Activated naive CD8-positive, alpha-beta T cell treated with anti-CD3 and anti-CD28 coated beads for 36 hours (primary cell): ENCODE measurements around the gene CCZ1. TPM values are rescaled to one million over a fixed set of nuclear protein-coding genes. Genes with fewer than 3 reads are reported as not detected.
"Not testable (repeated sequence)": the region's sequence is repeated elsewhere in the genome, so short reads cannot be mapped to it uniquely, and the experiment has no call there.

Experiments used
- DNase-seq: peaks from one replicate; pipeline ENCODE4 v3.0.0; 2021
- H3K27ac Mint-ChIP-seq: one replicate; pipeline ENCODE4 v1.8.0; 2022; ENCODE audit warnings: mild to moderate bottlenecking, moderate library complexity, mixed read lengths
- H3K27me3 Mint-ChIP-seq: one replicate; pipeline ENCODE4 v1.8.0; 2022; ENCODE audit warnings: mild to moderate bottlenecking, mixed read lengths
- H3K36me3 Mint-ChIP-seq: one replicate; pipeline ENCODE4 v1.8.0; 2021; ENCODE audit warnings: mild to moderate bottlenecking, mixed read lengths
- H3K4me1 Mint-ChIP-seq: one replicate; pipeline ENCODE4 v1.8.0; 2021; ENCODE audit warnings: mixed read lengths
- H3K4me3 Mint-ChIP-seq: one replicate; pipeline ENCODE4 v1.8.0; 2022; ENCODE audit warnings: mild to moderate bottlenecking, moderate library complexity, mixed read lengths
- H3K9me3 Mint-ChIP-seq: one replicate; pipeline ENCODE4 v1.8.0; 2022; ENCODE audit warnings: mixed read lengths
- total RNA-seq, 2 experiments: library from RNA; stranded (reverse); gene quantifications; one replicate each; pipeline ENCODE4 v1.2.3, GENCODE V29; 2021

The CCZ1 gene
- total RNA-seq, 2 experiments from 2014 or later: 96.8 to 98.2 TPM

- not testable (repeated sequence) for H3K4me3 Mint-ChIP-seq, H3K27ac Mint-ChIP-seq, H3K4me1 Mint-ChIP-seq, H3K9me3 Mint-ChIP-seq, H3K27me3 Mint-ChIP-seq, DNase-seq, H3K36me3 Mint-ChIP-seq
Measured at GRCh38 chr7:5888021-5888420, 10.5 kb upstream of the CCZ1 start.

DNA sequence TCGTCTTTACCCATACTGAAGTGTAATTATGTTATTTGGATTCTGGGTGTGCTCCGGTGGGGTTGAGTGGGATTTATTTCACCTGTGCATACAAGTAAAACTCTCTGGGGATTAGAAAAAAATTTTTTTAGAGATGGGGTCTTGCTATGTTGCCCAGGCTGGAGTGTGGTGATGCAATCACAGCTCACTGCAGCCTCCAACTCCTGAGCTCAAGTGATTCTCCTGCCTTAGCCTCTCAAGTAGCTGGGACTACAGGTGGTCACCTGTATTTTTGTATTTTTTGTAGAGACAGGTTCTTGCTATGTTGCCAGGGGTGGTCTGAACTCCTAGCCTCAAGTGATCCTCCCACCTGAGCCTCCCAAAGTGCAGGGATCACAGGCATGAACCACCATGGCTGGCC is 8.3 kb upstream of the CCZ1 start:
- not testable (repeated sequence) for H3K36me3 Mint-ChIP-seq, H3K9me3 Mint-ChIP-seq, H3K27ac Mint-ChIP-seq, DNase-seq, H3K4me3 Mint-ChIP-seq, H3K27me3 Mint-ChIP-seq, H3K4me1 Mint-ChIP-seq

DNA sequence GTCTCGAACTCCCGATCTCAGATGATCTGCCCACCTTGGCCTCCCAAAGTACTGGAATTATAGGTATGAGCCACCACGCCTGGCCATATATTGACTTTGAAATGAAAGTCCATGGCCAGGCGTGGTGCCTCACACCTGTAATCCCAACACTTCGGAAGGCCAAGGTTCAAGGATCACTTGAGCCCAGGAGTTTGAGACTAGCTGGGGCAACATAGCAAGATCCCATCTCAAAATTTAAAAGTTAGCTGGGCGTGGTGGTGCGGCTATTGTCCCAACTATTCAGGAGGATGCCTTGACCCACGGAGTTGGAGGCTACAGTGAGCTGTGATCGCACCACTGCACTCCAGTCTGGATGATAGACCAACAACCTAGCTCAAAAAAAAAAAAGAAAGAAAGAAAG is 6.0 kb upstream of the CCZ1 start:
- H3K36me3 Mint-ChIP-seq: no peaks in the 10 kb centered on the region
- DNase-seq: no peak
- no peaks in the 10 kb centered on the region for H3K4me1 Mint-ChIP-seq
- no peak overlapping the region for H3K4me3 Mint-ChIP-seq
- no peak overlapping the region for H3K27ac Mint-ChIP-seq
- H3K27me3 Mint-ChIP-seq: no peaks in the 10 kb centered on the region
- no peaks in the 10 kb centered on the region for H3K9me3 Mint-ChIP-seq

DNA sequence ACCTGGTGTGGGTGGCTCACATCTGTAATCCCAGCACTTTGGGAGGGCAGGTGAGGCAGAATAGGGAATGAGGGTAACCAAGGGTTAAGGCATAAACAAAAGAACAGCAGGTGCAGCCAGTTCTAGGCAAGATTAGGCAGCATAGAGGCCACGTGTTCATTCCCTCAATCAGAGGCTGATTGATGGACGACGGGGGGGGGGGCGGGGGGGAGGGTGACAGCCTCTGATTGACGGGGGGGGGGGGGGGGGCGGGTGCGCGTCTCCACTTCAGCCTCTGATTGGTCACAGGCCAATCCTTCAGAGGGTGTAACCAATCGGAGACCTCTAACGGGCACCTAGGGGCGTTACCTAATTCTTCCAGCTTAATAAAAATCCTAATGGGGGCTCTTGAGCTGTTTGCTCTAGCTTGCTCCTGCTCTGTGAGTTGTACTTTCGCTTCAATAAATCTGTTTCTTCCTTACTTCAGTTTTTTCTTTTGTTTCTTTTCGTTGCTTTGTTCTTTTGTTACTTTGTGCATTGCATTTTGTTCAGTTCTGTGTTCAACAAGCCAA is 1.1 kb upstream of the CCZ1 start:
- not testable (repeated sequence) for DNase-seq, H3K27ac Mint-ChIP-seq, H3K4me1 Mint-ChIP-seq, H3K27me3 Mint-ChIP-seq, H3K36me3 Mint-ChIP-seq, H3K9me3 Mint-ChIP-seq
- H3K4me3 Mint-ChIP-seq: peak overlapping the region; percentile 68

DNA sequence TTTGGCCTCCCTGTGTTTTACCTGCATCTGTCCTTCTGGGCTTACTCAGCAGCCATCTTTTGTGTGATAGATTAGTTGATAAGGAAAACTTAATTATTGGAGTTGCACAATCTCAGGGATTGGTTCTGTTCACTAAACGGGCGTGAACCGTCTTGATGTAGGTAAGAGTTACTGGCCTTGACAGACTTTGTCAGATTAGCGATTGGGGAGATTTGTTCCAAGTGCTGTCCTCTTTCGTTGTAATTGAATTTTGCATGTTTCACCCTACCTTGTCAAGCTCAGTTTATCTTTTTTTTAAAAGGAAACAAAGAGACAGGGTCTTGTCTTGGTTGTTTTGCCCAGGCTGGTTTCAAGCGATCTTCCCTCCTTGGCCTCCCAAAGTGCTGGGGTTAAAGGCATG is 4.5 kb downstream of the CCZ1 start:
- DNase-seq, H3K9me3 Mint-ChIP-seq, H3K36me3 Mint-ChIP-seq, H3K4me3 Mint-ChIP-seq, H3K4me1 Mint-ChIP-seq, H3K27me3 Mint-ChIP-seq, H3K27ac Mint-ChIP-seq: not testable (repeated sequence)

DNA sequence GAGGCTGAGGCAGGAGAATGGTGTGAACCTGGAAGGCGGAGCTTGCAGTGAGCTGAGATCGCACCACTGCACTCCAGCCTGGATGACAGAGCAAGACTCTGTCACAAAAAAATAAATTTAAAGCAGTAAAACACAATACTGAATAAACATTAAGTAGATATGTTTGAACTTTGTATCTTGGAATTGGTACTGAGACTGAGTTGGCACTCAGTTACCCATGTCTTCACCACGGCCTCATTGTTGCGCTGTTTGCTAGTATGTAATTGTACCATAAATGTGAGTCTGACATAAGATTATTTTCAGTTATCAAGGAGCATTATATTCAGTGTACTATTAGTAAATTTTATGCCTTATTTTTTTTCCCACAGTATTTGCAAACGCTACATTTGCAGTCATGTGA is 6.2 kb downstream of the CCZ1 start:
- H3K27ac Mint-ChIP-seq, DNase-seq, H3K4me1 Mint-ChIP-seq, H3K4me3 Mint-ChIP-seq, H3K9me3 Mint-ChIP-seq, H3K27me3 Mint-ChIP-seq, H3K36me3 Mint-ChIP-seq: not testable (repeated sequence)

GRCh38 chr7:5908835-5909234 is 10.3 kb downstream of the CCZ1 start:
- H3K4me3 Mint-ChIP-seq, H3K27ac Mint-ChIP-seq, H3K36me3 Mint-ChIP-seq, DNase-seq, H3K9me3 Mint-ChIP-seq, H3K27me3 Mint-ChIP-seq, H3K4me1 Mint-ChIP-seq: not testable (repeated sequence)

DNA sequence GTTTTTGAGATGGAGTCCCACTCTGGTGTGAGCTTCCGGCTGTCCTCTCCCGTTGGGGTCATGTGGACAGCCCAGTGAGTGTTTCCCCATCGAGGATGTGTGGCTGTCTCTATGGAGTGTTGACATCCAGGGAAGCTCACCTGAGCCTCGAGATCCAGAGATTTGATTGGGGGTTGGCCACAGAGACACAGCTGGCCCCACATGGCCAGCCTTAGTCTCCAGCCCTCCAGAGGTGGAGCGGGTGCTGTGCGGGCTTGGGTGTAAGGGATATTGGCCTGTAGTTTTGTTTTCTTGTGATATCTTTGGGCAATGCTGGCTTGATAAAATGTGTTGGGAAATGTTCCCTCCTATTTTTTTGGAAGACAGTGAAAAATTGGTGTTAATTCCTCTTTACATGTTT is 18.0 kb downstream of the CCZ1 start:
- DNase-seq, H3K4me3 Mint-ChIP-seq, H3K4me1 Mint-ChIP-seq, H3K9me3 Mint-ChIP-seq, H3K27me3 Mint-ChIP-seq, H3K36me3 Mint-ChIP-seq, H3K27ac Mint-ChIP-seq: not testable (repeated sequence)

GRCh38 chr7:5924180-5924579 is 25.6 kb downstream of the CCZ1 start:
- not testable (repeated sequence) for DNase-seq, H3K4me3 Mint-ChIP-seq, H3K27me3 Mint-ChIP-seq, H3K4me1 Mint-ChIP-seq, H3K9me3 Mint-ChIP-seq, H3K27ac Mint-ChIP-seq, H3K36me3 Mint-ChIP-seq

GRCh38 chr7:5924630-5925029 is 26.1 kb downstream of the CCZ1 start:
- not testable (repeated sequence) for H3K27ac Mint-ChIP-seq, H3K9me3 Mint-ChIP-seq, H3K36me3 Mint-ChIP-seq, H3K27me3 Mint-ChIP-seq, DNase-seq, H3K4me1 Mint-ChIP-seq, H3K4me3 Mint-ChIP-seq

DNA sequence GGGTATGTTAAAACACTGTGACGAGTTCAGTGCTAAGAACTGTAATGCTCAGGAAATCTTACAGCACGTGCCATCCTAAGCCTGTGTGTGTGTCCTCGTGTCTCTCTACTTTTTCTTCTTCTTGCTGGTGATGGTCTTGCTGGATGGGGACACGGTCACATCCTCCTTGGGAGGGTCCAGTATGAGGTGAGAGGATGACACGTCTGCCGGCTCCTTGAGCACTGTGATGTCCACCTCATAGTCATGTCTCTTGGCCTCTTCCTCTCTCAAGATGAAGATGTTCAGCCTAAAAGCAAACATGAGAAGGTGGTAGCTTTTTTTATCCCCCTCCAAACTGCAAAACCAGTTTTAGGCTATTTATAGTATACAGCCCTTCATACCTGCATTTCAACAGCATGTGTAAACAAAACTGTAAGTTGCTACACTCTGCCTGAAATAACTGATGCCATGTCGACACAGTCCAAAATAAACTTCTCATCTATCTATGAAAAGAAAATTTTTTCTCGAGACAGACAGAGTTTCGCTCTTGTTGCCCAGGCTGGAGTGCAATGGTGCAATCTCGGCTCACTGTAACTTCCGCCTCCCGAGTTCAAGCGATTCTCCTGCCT is 27.8 kb downstream of the CCZ1 start:
- H3K4me3 Mint-ChIP-seq, H3K36me3 Mint-ChIP-seq, H3K9me3 Mint-ChIP-seq, DNase-seq, H3K27ac Mint-ChIP-seq, H3K4me1 Mint-ChIP-seq, H3K27me3 Mint-ChIP-seq: not testable (repeated sequence)

GRCh38 chr7:5930290-5930689 is 31.8 kb downstream of the CCZ1 start:
- H3K36me3 Mint-ChIP-seq, H3K4me1 Mint-ChIP-seq, H3K27ac Mint-ChIP-seq, DNase-seq, H3K9me3 Mint-ChIP-seq, H3K4me3 Mint-ChIP-seq, H3K27me3 Mint-ChIP-seq: not testable (repeated sequence)

- H3K27me3 Mint-ChIP-seq, H3K36me3 Mint-ChIP-seq, H3K4me1 Mint-ChIP-seq, H3K27ac Mint-ChIP-seq, DNase-seq, H3K9me3 Mint-ChIP-seq, H3K4me3 Mint-ChIP-seq: not testable (repeated sequence)
Measured at GRCh38 chr7:5931250-5931649, 32.7 kb downstream of the CCZ1 start.

- not testable (repeated sequence) for H3K4me1 Mint-ChIP-seq, H3K9me3 Mint-ChIP-seq, H3K4me3 Mint-ChIP-seq, H3K27ac Mint-ChIP-seq, H3K27me3 Mint-ChIP-seq, H3K36me3 Mint-ChIP-seq, DNase-seq
Measured at GRCh38 chr7:5931905-5932644, 33.5 kb downstream of the CCZ1 start.

- H3K27me3 Mint-ChIP-seq, H3K4me1 Mint-ChIP-seq, H3K36me3 Mint-ChIP-seq, H3K4me3 Mint-ChIP-seq, H3K9me3 Mint-ChIP-seq, DNase-seq, H3K27ac Mint-ChIP-seq: not testable (repeated sequence)
Measured at GRCh38 chr7:5934945-5935450, 36.5 kb downstream of the CCZ1 start.

DNA sequence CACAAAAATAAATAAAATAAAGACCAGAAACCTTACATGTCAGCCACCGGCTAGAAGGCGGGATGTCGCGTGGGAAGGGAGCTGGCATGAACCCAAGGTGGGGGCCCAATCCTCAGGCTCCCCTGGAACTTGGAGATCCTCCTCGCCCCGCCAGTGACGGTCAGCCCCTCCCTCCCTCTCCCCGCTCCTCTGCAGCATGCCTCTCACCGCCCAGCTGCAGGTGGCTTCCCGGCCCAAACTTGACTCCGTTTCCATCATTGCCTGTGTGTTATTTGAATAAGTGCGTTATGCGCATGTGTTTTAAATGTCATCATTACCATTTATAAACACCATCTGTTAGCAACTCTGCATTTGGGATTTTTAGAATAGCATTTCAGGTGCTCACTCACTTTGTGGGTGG is 64.7 kb downstream of the CCZ1 start:
- DNase-seq, H3K4me1 Mint-ChIP-seq, H3K4me3 Mint-ChIP-seq, H3K27ac Mint-ChIP-seq, H3K36me3 Mint-ChIP-seq, H3K9me3 Mint-ChIP-seq, H3K27me3 Mint-ChIP-seq: not testable (repeated sequence)
